HEK293 (cell line): ENCODE measurements around the gene KCNMA1.

Experiments used
- CTCF ChIP-seq: fragments of 450-650 bp; formaldehyde crosslinking; IDR thresholded peaks from 2 replicates; pipeline ENCODE4 v1.5.1; 2016; ENCODE audit warnings: missing biosample characterization, missing genetic modification characterization
- MZF1 ChIP-seq: fragments of 450-650 bp; formaldehyde crosslinking; IDR thresholded peaks from 2 replicates; pipeline ENCODE4 v1.5.1; 2017; ENCODE audit warnings: missing biosample characterization, missing genetic modification characterization, borderline replicate concordance
- ZEB2 ChIP-seq: fragments of 450-650 bp; formaldehyde crosslinking; IDR thresholded peaks from 2 replicates; pipeline ENCODE4 v1.5.1; 2016; ENCODE audit warnings: missing biosample characterization, missing genetic modification characterization
- ZNF433 ChIP-seq: fragments of 450-650 bp; formaldehyde crosslinking; IDR thresholded peaks from 2 replicates; pipeline ENCODE4 v1.5.1; 2016; ENCODE audit warnings: missing biosample characterization, missing genetic modification characterization, low read depth
- ZNF449 ChIP-seq: fragments of 450-650 bp; formaldehyde crosslinking; IDR thresholded peaks from 2 replicates; pipeline ENCODE4 v1.5.1; 2017; ENCODE audit warnings: missing biosample characterization, mild to moderate bottlenecking, missing genetic modification characterization, moderate library complexity
- ZNF473 ChIP-seq: fragments of 450-650 bp; formaldehyde crosslinking; IDR thresholded peaks from 2 replicates; pipeline ENCODE4 v1.5.1; 2017; ENCODE audit warnings: missing biosample characterization, missing genetic modification characterization
- ZNF549 ChIP-seq: fragments of 450-650 bp; IDR thresholded peaks from 2 replicates; pipeline ENCODE4 v1.5.1; 2018; ENCODE audit warnings: missing biosample characterization, missing genetic modification characterization, mild to moderate bottlenecking, inconsistent platforms, moderate library complexity
- ZNF645 ChIP-seq: fragments of 450-650 bp; formaldehyde crosslinking; IDR thresholded peaks from 2 replicates; pipeline ENCODE4; 2016; ENCODE audit warnings: missing biosample characterization, missing genetic modification characterization
- ZNF654 ChIP-seq: fragments of 450-650 bp; formaldehyde crosslinking; IDR thresholded peaks from 2 replicates; pipeline ENCODE4 v1.5.1; 2016; ENCODE audit warnings: low read depth, missing biosample characterization, missing genetic modification characterization
- ZNF777 ChIP-seq: fragments of 450-650 bp; formaldehyde crosslinking; IDR thresholded peaks from 2 replicates; pipeline ENCODE4 v1.5.1; 2017; ENCODE audit warnings: missing biosample characterization, missing genetic modification characterization, borderline replicate concordance

GRCh38 chr10:77404810-77405209, 232.8 kb downstream of the KCNMA1 start:
- TF ChIP-seq CTCF (tag by site-specific recombination) = no peak
- TF ChIP-seq ZEB2 (tag by site-specific recombination) = no peak
- no peak for TF ChIP-seq MZF1 (tag by site-specific recombination)
- TF ChIP-seq ZNF645 = no peak
- no peak for TF ChIP-seq ZNF654 (tag by site-specific recombination)
- no peak for TF ChIP-seq ZNF433
- TF ChIP-seq ZNF549 = no peak
- TF ChIP-seq ZNF473 = no peak
- TF ChIP-seq ZNF777 (tag by site-specific recombination) = no peak
- no peak for TF ChIP-seq ZNF449 (tag by site-specific recombination)
